Fibroblast of peridontal ligament (primary cell): ENCODE data around the gene FCHSD1.

Source experiments
- DNase-seq: peaks from one replicate; pipeline ENCODE4 v3.0.0-alpha.2; 2010; ENCODE audit errors: extremely low read depth

Gene FCHSD1

GRCh38 chr5:141641634-141642267 is 9.5 kb downstream of the FCHSD1 start:
- DNase-seq: peak; percentile 47

- no peak for DNase-seq
These were observed 10.5 kb downstream of the FCHSD1 start for GRCh38 chr5:141640698-141641097.

GRCh38 chr5:141640051-141640415 is 11.2 kb downstream of the FCHSD1 start:
- no peak for DNase-seq

DNA sequence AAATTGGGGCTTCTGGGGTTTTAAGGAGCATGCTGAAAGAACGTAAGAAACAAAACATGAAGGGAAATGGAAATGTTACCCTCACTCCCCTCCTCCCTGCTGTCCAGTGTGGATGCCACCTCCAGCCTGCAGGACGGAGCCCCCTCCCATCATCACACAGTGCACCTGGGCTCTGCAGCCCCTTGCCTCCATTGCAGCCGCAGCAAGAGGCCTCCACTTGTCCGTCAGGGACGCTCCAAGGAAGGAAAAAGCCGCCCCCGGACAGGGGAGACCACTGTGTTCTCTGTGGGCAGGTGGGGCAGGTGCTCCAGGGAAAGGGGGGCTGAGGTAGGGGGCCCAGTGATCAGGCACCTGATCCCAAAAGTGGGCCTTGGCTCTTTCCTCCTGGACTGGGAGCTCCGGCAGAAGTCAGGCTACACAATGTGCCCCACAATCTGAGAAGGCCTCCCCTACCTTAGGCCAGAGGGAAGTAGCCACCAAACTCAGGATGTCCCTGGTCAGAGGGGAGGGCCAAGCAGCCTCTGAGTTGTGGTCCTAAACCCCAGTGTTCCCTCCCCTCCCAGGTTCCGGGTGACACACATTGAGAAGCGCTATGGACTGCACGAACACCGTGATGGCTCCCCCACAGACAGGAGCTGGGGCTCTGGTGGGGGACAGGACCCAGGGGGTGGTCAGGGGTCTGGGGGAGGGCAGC is 11.7 kb downstream of the FCHSD1 start:
- no peak for DNase-seq

- DNase-seq: no peak
These were observed 12.4 kb downstream of the FCHSD1 start for GRCh38 chr5:141638771-141639170.

DNA sequence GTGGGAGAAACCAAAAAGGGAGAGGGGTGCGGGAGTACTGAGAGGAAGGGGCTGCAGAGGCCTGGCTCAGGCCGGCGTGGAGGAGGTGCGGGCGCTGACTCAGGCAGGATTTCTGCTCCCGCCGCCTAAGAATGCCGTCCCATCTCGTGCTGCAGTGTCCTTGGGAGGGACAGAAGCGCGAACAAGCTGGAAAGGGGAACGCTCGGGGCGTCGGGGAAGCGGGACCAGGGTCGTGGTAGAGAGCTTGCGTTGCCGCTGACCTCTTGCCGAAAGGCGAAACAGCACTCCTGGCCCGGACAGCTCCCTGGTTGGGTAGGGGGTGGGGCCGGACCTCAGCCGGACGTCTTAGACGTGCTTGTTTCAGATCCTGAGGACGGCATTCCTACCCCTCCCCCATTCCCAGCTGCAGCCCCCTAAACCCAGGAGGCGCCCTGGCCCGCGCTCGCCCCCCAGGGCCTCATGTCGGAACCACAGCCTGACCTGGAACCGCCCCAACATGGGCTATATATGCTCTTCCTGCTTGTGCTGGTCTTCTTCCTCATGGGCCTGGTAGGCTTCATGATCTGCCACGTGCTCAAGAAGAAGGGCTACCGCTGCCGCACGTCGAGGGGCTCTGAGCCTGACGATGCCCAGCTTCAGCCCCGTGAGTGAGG is 13.3 kb downstream of the FCHSD1 start:
- peak; percentile 36 for DNase-seq

- DNase-seq: no peak
These were observed 14.0 kb downstream of the FCHSD1 start for GRCh38 chr5:141637123-141637766.

DNA sequence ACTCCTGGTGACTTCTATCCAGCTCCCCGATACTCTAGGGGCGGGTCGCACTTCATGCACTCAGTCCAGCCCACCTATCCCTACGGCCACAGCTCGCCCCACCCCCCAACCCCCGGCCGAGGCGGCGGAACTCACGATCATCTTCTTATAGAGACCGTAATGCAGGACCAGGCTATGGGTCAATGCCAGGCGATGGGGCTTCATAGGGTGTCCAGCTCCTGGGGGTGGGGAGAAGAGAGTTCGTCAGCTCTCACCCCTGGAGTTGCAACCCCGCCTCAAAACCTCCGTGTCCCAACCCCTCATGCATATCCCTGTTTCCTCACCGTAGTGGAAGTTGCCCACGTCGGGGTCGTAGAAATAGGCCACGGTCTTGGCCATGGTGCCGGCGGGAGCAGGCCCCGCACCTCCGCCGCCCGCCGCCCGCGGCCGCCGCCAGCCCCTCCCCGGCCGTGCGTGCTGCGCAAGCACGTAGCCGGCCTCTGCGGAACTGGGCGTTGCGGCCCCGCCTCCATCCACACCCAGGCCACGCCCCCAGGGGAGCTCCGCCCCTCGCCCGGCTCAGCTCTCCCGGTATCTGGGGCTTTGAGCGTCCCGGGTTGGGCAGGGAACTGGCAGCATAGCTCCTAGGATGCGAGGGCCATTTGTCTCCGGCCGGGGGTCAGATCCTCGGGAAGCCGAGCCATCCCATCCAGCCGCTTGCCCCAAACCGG is 14.7 kb downstream of the FCHSD1 start, which contains the start of the genes HDAC3 and RELL2:
TSS of gene HDAC3 (minus strand) at position 437 of the 710 bp plus-strand sequence. CDS start at position 378, 59 bp downstream.
TSS of gene RELL2 (plus strand) at position 585 of the 710 bp plus-strand sequence. CDS start 1,229 bp downstream, outside the sequence.
- DNase-seq: peak; percentile 80

DNA sequence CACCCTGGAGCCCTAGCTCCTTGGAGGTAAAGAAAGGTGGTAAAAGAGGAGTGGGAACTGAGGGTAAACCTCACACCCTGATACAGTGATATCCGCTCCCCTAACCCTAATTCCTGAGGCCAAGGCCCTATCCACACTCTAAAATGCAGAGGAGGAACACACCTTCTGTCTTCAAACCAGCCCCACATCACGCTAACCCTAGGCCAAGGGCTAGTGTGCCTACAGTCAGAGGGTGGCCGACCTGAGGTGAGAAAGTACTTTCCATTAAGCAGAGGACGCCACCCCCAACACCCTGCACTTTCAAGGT is 15.2 kb downstream of the FCHSD1 start:
- no peak for DNase-seq

DNA sequence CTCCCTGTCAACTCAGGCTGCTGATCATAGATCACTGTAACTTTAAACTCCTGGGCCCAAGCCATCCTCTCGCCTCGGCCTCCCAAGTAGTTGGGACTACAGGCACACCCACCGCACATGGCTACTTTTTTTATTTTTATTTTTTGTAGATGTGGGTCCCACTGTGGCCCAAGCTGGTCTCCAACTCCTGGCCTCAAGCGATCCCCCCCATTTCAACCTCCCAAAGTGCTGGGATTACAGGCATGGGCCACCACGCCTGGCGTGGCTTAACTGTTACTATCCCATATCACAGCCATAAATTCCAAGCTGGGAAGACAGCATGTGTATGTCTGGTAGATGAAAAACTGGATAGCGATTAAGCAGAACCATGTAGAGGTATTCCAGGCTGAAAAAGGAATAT is 15.6 kb downstream of the FCHSD1 start:
- DNase-seq: no peak

- no peak for DNase-seq
These were observed 16.5 kb downstream of the FCHSD1 start for GRCh38 chr5:141634720-141635119.

DNA sequence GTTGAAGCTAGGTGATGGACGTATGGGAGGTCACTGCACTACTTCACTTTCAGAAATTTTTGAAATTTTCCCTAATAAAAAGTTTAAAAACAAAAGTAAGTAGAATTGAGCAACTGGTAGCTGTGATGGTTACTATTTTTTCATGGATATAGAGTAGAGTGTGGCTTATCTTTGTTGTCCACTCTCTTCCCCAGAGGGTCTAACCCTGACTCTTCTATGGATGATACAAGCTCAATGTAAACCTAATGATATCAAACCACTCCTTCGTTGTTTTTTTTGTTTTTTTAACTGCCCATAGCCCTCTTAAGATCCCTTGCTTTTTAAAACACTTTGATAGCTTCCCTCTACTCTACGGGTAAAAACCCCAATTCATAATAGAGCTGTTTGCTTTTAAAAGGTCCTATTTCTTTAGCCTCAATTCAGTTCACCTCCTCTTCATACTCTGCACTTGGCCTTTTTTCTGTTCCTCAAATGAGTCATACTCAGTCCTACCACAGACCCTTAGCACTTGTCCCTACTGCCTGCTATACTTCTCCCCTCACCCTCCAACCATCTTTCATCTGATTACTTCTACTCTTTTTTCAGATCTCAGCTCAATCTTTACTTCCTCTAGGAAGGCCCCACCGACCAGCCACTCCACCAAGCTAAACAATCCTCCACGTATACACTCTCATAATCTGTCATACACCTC is 17.2 kb downstream of the FCHSD1 start:
- DNase-seq: no peak

DNA sequence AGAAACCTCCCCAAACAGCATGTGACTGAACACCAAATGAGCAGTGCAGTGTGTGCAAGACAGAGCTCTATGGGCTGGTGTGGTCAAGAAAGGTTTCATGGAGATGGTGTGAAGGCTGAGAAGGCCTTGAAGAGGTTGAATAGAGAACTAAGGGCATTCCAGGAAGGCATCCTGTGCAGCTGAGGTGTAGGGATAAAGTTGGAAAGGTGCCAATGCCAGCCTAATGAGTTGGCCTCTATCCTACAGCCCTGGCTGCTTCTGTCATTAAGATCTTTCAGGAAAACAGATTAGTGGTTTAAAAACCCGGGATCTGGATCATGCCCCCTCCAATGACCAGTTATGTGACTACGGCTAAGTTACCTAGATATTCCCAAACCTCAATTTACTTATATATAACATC is 18.6 kb downstream of the FCHSD1 start:
- DNase-seq: no peak

DNA sequence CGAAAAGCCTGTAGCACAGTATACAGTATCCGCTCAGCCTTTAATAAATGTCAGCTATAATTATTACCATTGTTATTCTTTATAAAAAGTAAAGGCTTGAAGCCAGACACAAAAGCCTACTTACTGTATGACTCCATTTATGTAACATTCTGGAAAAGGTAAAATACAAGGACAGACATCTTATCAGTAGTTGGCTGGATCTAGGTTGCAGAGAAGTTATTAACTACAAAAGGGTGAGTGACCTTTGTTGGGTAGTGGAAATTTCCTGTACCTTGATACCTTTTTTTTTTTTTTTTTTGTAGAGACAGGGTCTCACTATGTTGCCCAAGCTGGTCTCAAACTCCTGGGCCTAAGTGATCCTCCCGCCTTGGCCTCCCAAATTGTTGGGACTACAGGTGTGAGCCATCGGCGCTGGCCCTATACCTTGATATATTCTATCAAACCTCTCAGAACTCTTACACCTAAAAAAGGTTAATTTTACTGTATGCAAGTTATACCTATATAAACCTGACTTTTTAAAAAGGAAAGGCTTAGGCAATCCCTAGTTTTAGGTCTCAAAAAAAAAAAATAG is 20.6 kb downstream of the FCHSD1 start:
- no peak for DNase-seq

DNA sequence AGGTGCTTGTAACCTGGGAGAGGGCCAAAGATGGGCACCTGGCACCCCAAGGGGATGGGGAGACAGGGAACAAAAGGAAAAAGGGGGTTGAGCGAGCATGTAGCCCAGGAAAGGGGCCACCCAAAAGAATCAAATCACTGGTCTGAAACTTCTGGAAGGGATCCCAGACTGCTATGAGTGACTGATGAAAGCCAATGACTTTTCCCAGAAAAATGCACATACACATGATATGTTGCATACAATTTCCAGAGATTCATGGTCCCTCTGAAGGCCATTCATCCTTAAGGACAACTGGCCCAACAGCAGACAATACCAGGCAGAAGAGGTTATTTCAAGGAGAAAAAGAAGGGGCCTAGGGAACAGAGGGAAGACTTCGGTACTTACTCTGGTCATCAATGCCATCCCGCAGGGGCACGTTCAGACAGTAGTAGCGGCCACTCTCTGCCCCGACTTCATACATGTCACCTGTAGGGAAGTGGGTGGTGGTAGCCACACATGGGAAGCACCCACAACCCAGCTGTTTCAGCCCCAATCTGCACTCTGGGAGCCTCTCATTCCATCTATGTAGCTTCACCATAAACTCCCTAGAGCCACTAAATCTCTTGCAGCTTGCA is 22.9 kb downstream of the FCHSD1 start:
- DNase-seq: peak; percentile 56

GRCh38 chr5:141623611-141624010 is 27.6 kb downstream of the FCHSD1 start:
- peak; percentile 31 for DNase-seq

GRCh38 chr5:141623186-141623585 is 28.0 kb downstream of the FCHSD1 start:
- DNase-seq: no peak

GRCh38 chr5:141618804-141619554 is 32.2 kb downstream of the FCHSD1 start, which contains the start of gene DIAPH1:
Gene DIAPH1 (minus strand): TSS chr5:141619000. CDS start chr5:141618914, 86 bp downstream.
- peak; percentile 85 for DNase-seq

DNA sequence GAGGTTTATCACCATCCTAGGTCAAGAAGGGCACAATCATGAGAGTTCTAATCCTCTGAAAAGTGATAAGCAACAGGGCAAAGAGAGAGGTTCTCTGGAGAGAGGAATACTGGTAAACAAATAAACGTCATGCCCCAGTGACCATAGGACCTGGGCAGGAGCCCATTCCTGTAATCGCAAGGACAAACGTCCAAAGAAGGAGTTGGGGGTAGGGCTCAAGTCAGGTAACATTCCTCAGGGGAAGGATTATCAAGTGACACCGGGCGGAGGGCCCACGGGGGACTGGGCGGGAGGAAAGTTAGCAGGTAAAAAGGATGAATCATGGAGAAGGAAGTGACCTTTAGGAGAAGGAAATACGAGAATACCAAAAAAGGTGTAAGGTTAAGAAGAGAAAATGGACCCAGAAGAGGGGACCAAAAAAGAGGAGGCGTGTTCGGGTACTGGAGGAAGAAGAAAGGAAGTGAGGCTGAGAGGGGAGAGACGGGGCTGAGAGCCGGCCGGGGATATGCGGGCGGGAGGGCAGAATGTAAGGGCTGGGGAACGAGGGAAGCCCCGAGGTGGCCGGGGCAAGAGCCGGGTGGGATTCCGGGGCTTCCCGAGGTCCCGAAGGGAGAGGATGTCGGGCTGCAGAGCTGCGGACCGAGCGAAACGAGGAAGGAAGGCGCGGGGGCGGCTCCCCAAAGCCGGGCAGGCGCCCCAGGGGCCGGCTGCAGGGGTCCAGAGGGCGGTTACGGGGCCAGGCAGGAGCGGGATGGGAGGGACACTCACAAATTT is 33.0 kb downstream of the FCHSD1 start:
- DNase-seq: no peak
